A673 (cell line): ENCODE data around the gene CARD11. TPM values are rescaled to one million over a fixed set of nuclear protein-coding genes. Genes with fewer than 3 reads are reported as not detected.

ENCODE experiments used
- BruUV-seq: library from RNA; stranded (reverse); fragments of 400-500 nt; replicated peaks from 2 replicates; lab custom pipeline; 2021; lab: Mats Ljungman, UMichigan
- CTCF ChIA-PET: fragments of 300-600 bp; sonication (Branson Sonifier 250); formaldehyde crosslinking; loops from one replicate; lab custom pipeline; 2022; ENCODE audit warnings: antibody characterized with exemption; lab: Charles Lee
- POLR2A ChIA-PET: fragments of 300-600 bp; sonication (Branson Sonifier 250); formaldehyde crosslinking; loops from one replicate; lab custom pipeline; 2022; ENCODE audit warnings: antibody characterized with exemption; ENCODE audit not compliant: low non-redundant PET; lab: Charles Lee
- DNase-seq: peaks from one replicate; pipeline ENCODE4 v3.0.0-alpha.2; 2015; ENCODE audit warnings: low spot score
- H3K27ac ChIP-seq: fragments of 200-600 bp; sonication (generic); 2 replicates; pipeline ENCODE4 v1.5.1; 2016; ENCODE audit warnings: mixed run types, low read depth, mild to moderate bottlenecking, mixed read lengths, antibody characterized with exemption, low read length; ENCODE audit not compliant: poor library complexity, severe bottlenecking
- H3K27me3 ChIP-seq: fragments of 200-600 bp; sonication (generic); replicated peaks from 2 replicates; pipeline ENCODE4 v1.6.1; 2017; ENCODE audit warnings: mixed run types, low read depth, mild to moderate bottlenecking, mixed read lengths, antibody characterized with exemption, low read length; ENCODE audit not compliant: insufficient read depth, poor library complexity
- H3K36me3 ChIP-seq: fragments of 200-600 bp; sonication (generic); 2 replicates; pipeline ENCODE4 v1.6.1; 2016; ENCODE audit warnings: mixed run types, mild to moderate bottlenecking, mixed read lengths, antibody characterized with exemption, low read length; ENCODE audit not compliant: insufficient read depth, poor library complexity, severe bottlenecking
- H3K4me1 ChIP-seq: fragments of 200-600 bp; sonication (generic); 2 replicates; pipeline ENCODE4 v1.6.1; 2017; ENCODE audit warnings: mixed run types, mild to moderate bottlenecking, mixed read lengths, antibody characterized with exemption, low read length; ENCODE audit not compliant: insufficient read depth, poor library complexity, severe bottlenecking
- H3K4me3 ChIP-seq: fragments of 200-600 bp; sonication (generic); 2 replicates; pipeline ENCODE4 v1.5.1; 2016; ENCODE audit warnings: low read depth, mixed run types, mild to moderate bottlenecking, mixed read lengths, low read length; ENCODE audit not compliant: poor library complexity, severe bottlenecking
- H3K9me3 ChIP-seq: fragments of 200-600 bp; sonication (generic); 2 replicates; pipeline ENCODE4 v1.6.1; 2016; ENCODE audit warnings: mixed run types, low read depth, mild to moderate bottlenecking, mixed read lengths, antibody characterized with exemption, low read length; ENCODE audit not compliant: poor library complexity, severe bottlenecking
- EZH2 ChIP-seq: fragments of 200-600 bp; sonication (generic); IDR thresholded peaks from 2 replicates; pipeline ENCODE4 v1.6.1; 2017; ENCODE audit warnings: borderline replicate concordance, low read depth, mild to moderate bottlenecking, mixed read lengths, antibody characterized with exemption, low read length; ENCODE audit not compliant: poor library complexity, severe bottlenecking
- intact Hi-C: fragments of 100-400 bp; cut with micrococcal nuclease; formaldehyde crosslinking; loops from one replicate; pipeline ENCODE4 v1.10.0; 2022; ENCODE audit not compliant: unreplicated experiment
- total RNA-seq: library from RNA; stranded (reverse); gene quantifications from 2 replicates; pipeline ENCODE4 v1.2.3, GENCODE V29; 2021
- TF ChIP-seq, protein P1 (sequence below): fragments of 300-800, 200-600 bp; sonication (generic); conservative IDR thresholded peaks from 2 replicates; pipeline ENCODE4 v1.5.1; 2017; ENCODE audit warnings: low read depth, mild to moderate bottlenecking, antibody characterized with exemption, low read length, moderate library complexity, mixed read lengths

The CARD11 gene
- total RNA-seq, 1 experiment from 2014 or later = 1.8 TPM

DNA sequence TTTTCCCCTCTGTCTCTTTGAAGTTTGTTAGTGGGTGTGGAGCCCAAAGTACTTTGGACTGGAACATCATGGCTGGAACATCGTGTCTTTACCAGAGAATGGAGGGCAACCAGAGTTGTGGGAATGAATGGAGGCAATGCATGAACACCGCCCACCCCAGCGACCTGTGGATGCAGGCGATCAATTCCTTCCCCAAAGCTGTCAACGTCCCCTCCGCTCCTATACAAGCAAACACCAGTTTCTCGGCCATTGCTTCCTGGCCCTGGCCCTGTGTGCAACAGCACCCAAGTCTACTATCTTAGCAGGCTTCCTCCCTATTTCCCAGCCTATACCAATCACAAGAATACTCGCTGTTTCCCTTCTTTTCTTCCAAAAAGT lies 62.6 kb downstream of the CARD11 start:
- no peaks in the 10 kb centered on the region for H3K4me1 ChIP-seq
- ChIA-PET CTCF (no interaction called here), POLR2A (no interaction called here)
- BruUV-seq = no TSS peak
- intact Hi-C loops = no loop called here
- peaks cover 21% of the 10 kb centered on the region for H3K27me3 ChIP-seq
- no peak for TF ChIP-seq EZH2
- TF ChIP-seq, protein P1, sequence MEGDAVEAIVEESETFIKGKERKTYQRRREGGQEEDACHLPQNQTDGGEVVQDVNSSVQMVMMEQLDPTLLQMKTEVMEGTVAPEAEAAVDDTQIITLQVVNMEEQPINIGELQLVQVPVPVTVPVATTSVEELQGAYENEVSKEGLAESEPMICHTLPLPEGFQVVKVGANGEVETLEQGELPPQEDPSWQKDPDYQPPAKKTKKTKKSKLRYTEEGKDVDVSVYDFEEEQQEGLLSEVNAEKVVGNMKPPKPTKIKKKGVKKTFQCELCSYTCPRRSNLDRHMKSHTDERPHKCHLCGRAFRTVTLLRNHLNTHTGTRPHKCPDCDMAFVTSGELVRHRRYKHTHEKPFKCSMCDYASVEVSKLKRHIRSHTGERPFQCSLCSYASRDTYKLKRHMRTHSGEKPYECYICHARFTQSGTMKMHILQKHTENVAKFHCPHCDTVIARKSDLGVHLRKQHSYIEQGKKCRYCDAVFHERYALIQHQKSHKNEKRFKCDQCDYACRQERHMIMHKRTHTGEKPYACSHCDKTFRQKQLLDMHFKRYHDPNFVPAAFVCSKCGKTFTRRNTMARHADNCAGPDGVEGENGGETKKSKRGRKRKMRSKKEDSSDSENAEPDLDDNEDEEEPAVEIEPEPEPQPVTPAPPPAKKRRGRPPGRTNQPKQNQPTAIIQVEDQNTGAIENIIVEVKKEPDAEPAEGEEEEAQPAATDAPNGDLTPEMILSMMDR = no peak
- DNase-seq = no peak
- H3K9me3 ChIP-seq = no peaks in the 10 kb centered on the region
- no peak overlapping the region for H3K4me3 ChIP-seq
- no peak overlapping the region for H3K27ac ChIP-seq
- no peaks in the 10 kb centered on the region for H3K36me3 ChIP-seq

- ChIA-PET POLR2A (no interaction called here), CTCF (interaction anchor here (0.7 kb wide), 1 partner anchor 14 kb away, joined by 4 read pairs; no protein-coding TSS in a partner anchor)
- H3K27me3 ChIP-seq = peaks cover 21% of the 10 kb centered on the region
- TF ChIP-seq, protein P1 = no peak
- no peak for TF ChIP-seq EZH2
- BruUV-seq = no TSS peak
- no peaks in the 10 kb centered on the region for H3K9me3 ChIP-seq
- H3K4me3 ChIP-seq = no peak overlapping the region
- H3K27ac ChIP-seq = no peak overlapping the region
- intact Hi-C loops = no loop called here
- no peaks in the 10 kb centered on the region for H3K36me3 ChIP-seq
- no peaks in the 10 kb centered on the region for H3K4me1 ChIP-seq
- DNase-seq = no peak
Observed at GRCh38 chr7:2980401-2981102, 63.1 kb downstream of the CARD11 start.

DNA sequence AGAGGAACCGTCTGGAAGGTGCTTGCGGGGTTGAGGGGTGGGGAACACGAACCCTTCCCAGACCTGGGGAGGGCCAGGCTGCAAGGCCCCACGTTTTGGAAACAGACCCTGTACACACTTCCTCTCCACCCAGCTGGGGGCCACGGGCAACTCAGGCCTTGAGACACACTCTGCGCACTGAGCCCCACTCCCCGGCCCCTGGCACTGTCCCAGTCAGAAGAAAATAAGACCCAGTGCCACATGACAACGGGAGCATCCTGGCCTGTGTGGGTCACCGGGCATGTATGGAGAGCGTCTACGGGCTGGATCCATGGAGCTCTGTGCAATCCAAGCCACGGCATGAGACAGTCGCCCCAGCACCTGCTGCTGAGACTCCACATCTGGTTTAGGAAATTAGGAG lies 63.7 kb downstream of the CARD11 start:
- intact Hi-C loops = no loop called here
- TF ChIP-seq EZH2 = no peak
- TF ChIP-seq, protein P1 = no peak
- ChIA-PET CTCF (interaction anchor here (0.7 kb wide), 1 partner anchor 14 kb away, joined by 4 read pairs; no protein-coding TSS in a partner anchor), POLR2A (no interaction called here)
- Histone ChIP-seq H3K27me3 (peaks cover 21% of the 10 kb centered on the region), H3K27ac (no peak overlapping the region), H3K9me3 (no peaks in the 10 kb centered on the region), H3K4me1 (no peaks in the 10 kb centered on the region), H3K36me3 (no peaks in the 10 kb centered on the region), H3K4me3 (no peak overlapping the region)
- no peak for DNase-seq
- no TSS peak for BruUV-seq
